OCI-LY7 (cell line): ENCODE measurements around the gene CASQ1.

Source experiments
- CTCF ChIP-seq: fragments of 200-600 bp; sonication (generic); conservative IDR thresholded peaks from 2 replicates; pipeline ENCODE4 v1.5.1; 2014; ENCODE audit warnings: mild to moderate bottlenecking, antibody characterized with exemption, low read length, moderate library complexity, mixed read lengths
- EZH2phosphoT487 ChIP-seq: fragments of 200-600 bp; sonication (generic); IDR thresholded peaks from 2 replicates; pipeline ENCODE4 v1.6.1; 2018; ENCODE audit warnings: low read depth, borderline replicate concordance, mild to moderate bottlenecking, mixed run types, antibody characterized with exemption, low read length, moderate library complexity, mixed read lengths

- TF ChIP-seq CTCF, result no peak
- TF ChIP-seq EZH2phosphoT487, result no peak
Measured at GRCh38 chr1:160247053-160247452, 56.7 kb downstream of the CASQ1 start.
